K562 (cell line): Measurements from ENCODE around the gene TMEM163. TPM values are rescaled to one million over a fixed set of nuclear protein-coding genes. Genes with fewer than 3 reads are reported as not detected.

Experiments
- ATAC-seq: fragments of 200-7000 bp; cut with Tn5 transposase; 3 replicates; pipeline ENCODE4 v1.9.1; 2020; ENCODE audit warnings: moderate library complexity
- BruUV-seq: library from RNA; stranded (reverse); fragments of 400-500 nt; replicated peaks from 2 replicates; lab custom pipeline; 2021; lab: Mats Ljungman, UMichigan
- CTCF ChIA-PET: fragments of 300-600 bp; formaldehyde crosslinking; extraction: SDS; loops from one replicate; lab custom pipeline; 2021; ENCODE audit warnings: low intra/inter-chr PET ratio; lab: Yijun Ruan, JAX
- POLR2A ChIA-PET: fragments of 300-600, 350-650 bp; sonication (Branson Sonifier 250); formaldehyde crosslinking; extraction: SDS; loops from one replicate; lab custom pipeline; 2021; ENCODE audit warnings: antibody characterized with exemption, inconsistent platforms; lab: Yijun Ruan, JAX
- DNase-seq, 4 experiments: peaks; one replicate each; pipeline versions ENCODE4 v3.0.0 to v3.0.0-alpha.2; 2011 to 2018; ENCODE audit warnings: low spot score in 3 of 4, mixed read lengths in 3 of 4; ENCODE audit errors: extremely low read depth in 1 of 4
- FAIRE-seq: peaks from 2 replicates; lab custom pipeline; 2011; peaks lifted over from hg19 to GRCh38; lab: Jason Lieb, UNC
- H2AFZ ChIP-seq: 2 replicates; pipeline ENCODE4 v1.6.0; 2011; ENCODE audit warnings: low read depth, low read length, control low read depth, inconsistent platforms
- H3K27ac ChIP-seq: fragments of 200-600 bp; 3 replicates; pipeline ENCODE4 v1.8.0; 2011; ENCODE audit warnings: low read depth, mild to moderate bottlenecking, control low read depth, inconsistent platforms, low read length, moderate library complexity, mixed read lengths; ENCODE audit errors: extremely low read depth
- H3K27me3 ChIP-seq, 2 experiments: fragments of 300-600 bp in 1 of 2; 2 replicates in 1 of 2; 3 replicates in 1 of 2; pipeline versions ENCODE4 v1.6.0 to v1.8.0; 2011; ENCODE audit warnings: inconsistent platforms in 2 of 2, low read length in 2 of 2, mild to moderate bottlenecking in 1 of 2, mixed read lengths in 1 of 2, moderate library complexity in 1 of 2; ENCODE audit not compliant: control insufficient read depth in 2 of 2, insufficient read depth in 2 of 2
- H3K36me3 ChIP-seq: fragments of 300-600 bp; 3 replicates; pipeline ENCODE4 v1.8.0; 2011; ENCODE audit warnings: mild to moderate bottlenecking, low read length, inconsistent platforms; ENCODE audit not compliant: control insufficient read depth, insufficient read depth
- H3K4me1 ChIP-seq, 2 experiments: fragments of 200-600 bp in 1 of 2; replicated peaks in 1 of 2; 2 replicates in 1 of 2; 3 replicates in 1 of 2; pipeline versions ENCODE4 v1.5.1 to v1.8.0; 2011; ENCODE audit warnings: inconsistent platforms in 2 of 2, low read length in 2 of 2, mild to moderate bottlenecking in 1 of 2, mixed read lengths in 1 of 2, moderate library complexity in 1 of 2; ENCODE audit not compliant: control insufficient read depth in 2 of 2, insufficient read depth in 2 of 2
- H3K4me2 ChIP-seq: 2 replicates; pipeline ENCODE4 v1.6.1; 2011; ENCODE audit warnings: low read length, control low read depth, inconsistent platforms, mixed read lengths; ENCODE audit not compliant: insufficient read depth
- H3K4me3 ChIP-seq: fragments of 200-600 bp; sonication (generic), shearing (Covaris generic); 2 replicates; pipeline ENCODE4 v1.5.1; 2016; ENCODE audit warnings: control low read depth, inconsistent platforms
- H3K79me2 ChIP-seq: fragments of 200-600 bp; 3 replicates; pipeline ENCODE4 v1.8.0; 2011; ENCODE audit warnings: low read length, inconsistent platforms; ENCODE audit not compliant: control insufficient read depth, insufficient read depth
- H3K9ac ChIP-seq, 2 experiments: 2 replicates each; pipeline versions ENCODE4 v1.6.0 to v1.6.1; 2011; ENCODE audit warnings: low read depth in 2 of 2, low read length in 2 of 2, control low read depth in 1 of 2, inconsistent platforms in 1 of 2, mild to moderate bottlenecking in 1 of 2, mixed read lengths in 1 of 2; ENCODE audit not compliant: insufficient read depth in 1 of 2
- H3K9me1 ChIP-seq: one replicate; pipeline ENCODE4 v1.6.0; 2011; ENCODE audit warnings: inconsistent platforms, mild to moderate bottlenecking, low read length, moderate library complexity; ENCODE audit not compliant: control insufficient read depth, insufficient read depth
- H3K9me3 ChIP-seq: replicated peaks from 2 replicates; pipeline ENCODE4 v1.5.1; 2011; ENCODE audit warnings: low read depth, low read length, inconsistent platforms; ENCODE audit not compliant: control insufficient read depth, insufficient read depth
- H4K20me1 ChIP-seq: replicated peaks from 2 replicates; pipeline ENCODE4 v1.6.1; 2011; ENCODE audit warnings: low read length, inconsistent platforms, mixed read lengths; ENCODE audit not compliant: control insufficient read depth, insufficient read depth
- CXXC5 ChIP-seq: fragments of 250-450 bp; sonication (Bioruptor Pico); IDR thresholded peaks from 2 replicates; pipeline ENCODE4 v1.8.0; 2022; ENCODE audit warnings: inconsistent platforms, mild to moderate bottlenecking, moderate library complexity
- EHMT2 ChIP-seq: fragments of 450-650 bp; IDR thresholded peaks from 2 replicates; pipeline ENCODE4 v1.6.1; 2018; ENCODE audit warnings: antibody characterized with exemption
- GATAD2A ChIP-seq: fragments of 450-650 bp; IDR thresholded peaks from 2 replicates; pipeline ENCODE4 v1.6.1; 2017
- JUNB ChIP-seq: fragments of 450-650 bp; formaldehyde crosslinking; conservative IDR thresholded peaks from 2 replicates; pipeline ENCODE4 v1.4.0; 2020; ENCODE audit warnings: mild to moderate bottlenecking
- NCOA1 ChIP-seq: fragments of 450-650 bp; IDR thresholded peaks from 2 replicates; pipeline ENCODE4 v1.6.1; 2016; ENCODE audit warnings: low read depth
- RFX1 ChIP-seq: fragments of 450-650 bp; IDR thresholded peaks from 2 replicates; pipeline ENCODE4 v1.6.1; 2016; ENCODE audit warnings: mild to moderate bottlenecking, moderate library complexity
- STAT5B ChIP-seq: fragments of 250-450 bp; sonication (Bioruptor Pico); IDR thresholded peaks from 2 replicates; pipeline ENCODE4 v1.8.0; 2021; ENCODE audit warnings: mild to moderate bottlenecking, inconsistent platforms
- TOE1 ChIP-seq, 2 experiments: fragments of 450-650 bp in 1 of 2; sonication (generic) in 1 of 2; formaldehyde crosslinking in 1 of 2; IDR thresholded peaks; 2 replicates each; pipeline versions ENCODE4 v1.7.1 to v1.8.0; 2016 to 2022; ENCODE audit warnings: borderline replicate concordance in 2 of 2, mild to moderate bottlenecking in 2 of 2, antibody characterized with exemption in 1 of 2, inconsistent platforms in 1 of 2, low read depth in 1 of 2, missing genetic modification reagents in 1 of 2, moderate library complexity in 1 of 2
- ZBTB17 ChIP-seq: fragments of 450-650 bp; formaldehyde crosslinking; IDR thresholded peaks from 2 replicates; pipeline ENCODE4 v1.4.0; 2020; ENCODE audit warnings: mild to moderate bottlenecking
- ZNF316 ChIP-seq: fragments of 450-650 bp; IDR thresholded peaks from 2 replicates; pipeline ENCODE4 v1.6.1; 2016
- ZNF507 ChIP-seq: conservative IDR thresholded peaks from 2 replicates; pipeline ENCODE4 v1.6.1; 2017; ENCODE audit warnings: missing genetic modification characterization, missing compliant biosample characterization
- ZNF589 ChIP-seq: fragments of 200-800 bp; sonication (Bioruptor generic); IDR thresholded peaks from 2 replicates; pipeline ENCODE4 v1.6.1; 2016; ENCODE audit warnings: low read depth, missing genetic modification characterization, missing compliant biosample characterization
- ZNF76 ChIP-seq: fragments of 250-450 bp; sonication (Bioruptor Pico); IDR thresholded peaks from 2 replicates; pipeline ENCODE4 v1.4.0; 2020; ENCODE audit warnings: mild to moderate bottlenecking, moderate library complexity, borderline replicate concordance
- ZNF77 ChIP-seq: fragments of 250-450 bp; sonication (Bioruptor Pico); IDR thresholded peaks from 2 replicates; pipeline ENCODE4 v1.5.0; 2020
- ZNF79 ChIP-seq: fragments of 250-450 bp; sonication (Bioruptor Pico); IDR thresholded peaks from 2 replicates; pipeline ENCODE4 v1.4.0; 2020; ENCODE audit warnings: low read depth, mild to moderate bottlenecking, moderate library complexity
- WGBS: fragments of 100-300 bp; shearing (Covaris generic); methylation state at CpG from one replicate; pipeline ENCODE4 v1.1.6; 2016; ENCODE audit warnings: low coverage, mixed read lengths; ENCODE audit not compliant: insufficient coverage; ENCODE audit errors: missing lambda C conversion rate; 5-methylcytosine and 5-hydroxymethylcytosine counted together
- in situ Hi-C: fragments of 300-500 bp; cut with MboI; formaldehyde crosslinking; loops from 4 replicates; pipeline ENCODE4 v1.15.0; 2018; ENCODE audit warnings: inconsistent platforms, mixed read lengths
- intact Hi-C: fragments of 100-400 bp; cut with micrococcal nuclease; formaldehyde crosslinking; loops from 2 replicates; pipeline ENCODE4 v1.14.2; 2022
- polyA plus RNA-seq, 8 experiments: library from polyadenylated mRNA; depleted of rRNA in 4 of 8; stranded (reverse) in 5 of 8; unstranded in 3 of 8; fragments of >200 nt; fragmentation: Nextera tagmentation in 2 of 8; fragmentation: Illumina TruSeq in 1 of 8; extraction: Ambion mirVana in 2 of 8; extraction: Trizol in 1 of 8; gene quantifications; 2 replicates each; pipeline versions ENCODE4 v1.2.1 to v1.2.3, GENCODE V29; 2011 to 2014; ENCODE audit warnings: inconsistent platforms in 1 of 8, missing spikeins in 1 of 8
- total RNA-seq, 7 experiments: library from RNA; depleted of rRNA in 6 of 7; stranded (reverse); fragments of >200 nt in 6 of 7; fragmentation: Illumina TruSeq in 2 of 7; extraction: Trizol in 2 of 7; gene quantifications; 2 replicates each; pipeline versions ENCODE4 v1.2.1 to v1.2.3, GENCODE V29; 2011 to 2021; ENCODE audit warnings: low replicate concordance in 1 of 7
- TF ChIP-seq, protein P1 (sequence below), 2 experiments: fragments of 250-450 bp in 1 of 2; fragments of 450-650 bp in 1 of 2; sonication (Bioruptor Pico) in 1 of 2; IDR thresholded peaks; 2 replicates each; pipeline versions ENCODE4 v1.6.1 to v1.8.0; 2016 to 2021; ENCODE audit warnings: mild to moderate bottlenecking in 2 of 2, moderate library complexity in 2 of 2, missing compliant biosample characterization in 1 of 2, missing genetic modification characterization in 1 of 2
- TF ChIP-seq, protein P2 (sequence below): sonication (generic); IDR thresholded peaks from 2 replicates; pipeline ENCODE4 v1.6.1; 2016
- TF ChIP-seq, protein P3 (sequence below): sonication (generic); formaldehyde crosslinking; IDR thresholded peaks from 2 replicates; pipeline ENCODE4 v1.8.0; 2022; ENCODE audit warnings: mild to moderate bottlenecking, missing genetic modification reagents

The TMEM163 gene
- total and polyA plus RNA-seq, 9 of the 15 experiments (the other 6 are each of a cell fraction or from before 2014, with no cell fraction given), result 0.04 to 0.68 (median 0.16) TPM; not detected in 3

DNA sequence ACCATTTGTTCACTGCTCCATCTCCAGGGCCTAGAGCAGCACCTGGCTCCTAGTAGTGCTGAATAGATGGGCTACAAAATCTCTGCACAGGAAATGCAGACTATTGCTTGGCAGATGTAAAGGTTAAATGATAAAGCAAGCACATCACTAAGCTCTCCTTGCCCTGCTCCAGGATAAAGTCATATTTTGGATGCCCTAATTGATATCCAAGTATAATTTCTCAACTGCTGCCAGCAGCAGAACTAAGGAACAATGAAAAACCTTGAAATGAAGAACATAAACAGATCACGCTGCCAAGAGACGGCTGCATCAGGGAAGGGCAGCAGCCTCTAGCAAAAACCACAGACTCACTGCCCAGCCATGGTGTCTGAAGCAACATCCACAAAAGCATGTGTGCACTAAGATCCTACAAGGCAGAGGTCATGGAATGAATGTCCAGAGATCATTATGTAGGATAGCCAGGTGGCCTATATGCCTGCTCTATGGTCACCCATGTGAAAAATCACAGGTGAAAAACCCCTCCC is 134.7 kb downstream of the TMEM163 start (continued):
- TF ChIP-seq ZNF79 (CRISPR knock-in tag) (no peak), JUNB (CRISPR knock-in tag) (no peak), CXXC5 (CRISPR knock-in tag) (no peak), RFX1 (no peak)
- TF ChIP-seq, protein P1, sequence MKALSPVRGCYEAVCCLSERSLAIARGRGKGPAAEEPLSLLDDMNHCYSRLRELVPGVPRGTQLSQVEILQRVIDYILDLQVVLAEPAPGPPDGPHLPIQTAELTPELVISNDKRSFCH (CRISPR knock-in tag; IDR thresholded peaks at IDR 0.05), result no peak
- TF ChIP-seq, protein P1 (tag; IDR thresholded peaks at IDR 0.05), result no peak

DNA sequence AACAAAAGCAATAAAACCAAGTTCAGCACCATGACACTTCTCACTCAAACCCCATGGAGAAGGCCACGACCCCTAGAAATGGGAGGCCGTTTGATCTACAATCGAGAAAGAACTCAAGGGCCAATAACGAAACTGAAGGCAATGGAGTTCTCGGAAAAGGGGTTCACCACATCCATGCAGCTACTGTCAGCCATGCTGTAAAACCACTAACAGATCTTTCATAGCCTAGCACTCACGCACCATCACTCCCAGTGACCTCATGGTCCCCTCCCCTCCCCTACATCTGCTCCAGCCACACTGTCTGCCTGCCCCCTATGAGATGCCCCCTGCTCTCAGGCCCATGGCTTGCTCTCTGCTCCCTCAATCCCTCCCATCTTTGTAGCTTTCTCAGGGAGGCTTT is 135.3 kb downstream of the TMEM163 start:
- Histone ChIP-seq H2AFZ (no peak overlapping the region), H3K4me2 (no peak overlapping the region), H3K9ac (no peak overlapping the region), H3K79me2 (no peaks in the 10 kb centered on the region), H3K27me3 (peaks cover 0 to 12% of the 10 kb centered on the region in 2 experiments; a peak in 2 of 5 replicates), H3K4me1 (no peaks in the 10 kb centered on the region), H3K9me3 (no peaks in the 10 kb centered on the region), H3K36me3 (no peaks in the 10 kb centered on the region), H3K4me3 (no peak overlapping the region), H3K9me1 (no peaks in the 10 kb centered on the region), H4K20me1 (no peaks in the 10 kb centered on the region), H3K27ac (no peak overlapping the region)
- intact Hi-C loops, result no loop called here
- no TSS peak for BruUV-seq
- POLR2A ChIA-PET, result interaction anchor here (1.1 kb wide), 1 partner anchor 10 kb away, joined by 3 read pairs; no protein-coding TSS in a partner anchor
- WGBS, result 3% methylated on average over 6 of the region's 6 CpGs
- ATAC-seq (no peak), DNase-seq (no peak), FAIRE-seq (no peak)
- CTCF ChIA-PET, result no interaction called here
- in situ Hi-C loops, result no loop called here
- TF ChIP-seq ZBTB17 (no peak), ZNF77 (CRISPR knock-in tag) (no peak), EHMT2 (no peak), ZNF507 (no peak), STAT5B (no peak), TOE1 (IDR thresholded peaks at IDR 0.05; ENCODE audit: borderline replicate concordance) (no peak), TOE1 (CRISPR knock-in tag; IDR thresholded peaks at IDR 0.05; ENCODE audit: borderline replicate concordance, low read depth) (no peak), ZNF76 (no peak), NCOA1 (no peak), ZNF589 (no peak), ZNF316 (no peak), GATAD2A (no peak)
- TF ChIP-seq, protein P2, sequence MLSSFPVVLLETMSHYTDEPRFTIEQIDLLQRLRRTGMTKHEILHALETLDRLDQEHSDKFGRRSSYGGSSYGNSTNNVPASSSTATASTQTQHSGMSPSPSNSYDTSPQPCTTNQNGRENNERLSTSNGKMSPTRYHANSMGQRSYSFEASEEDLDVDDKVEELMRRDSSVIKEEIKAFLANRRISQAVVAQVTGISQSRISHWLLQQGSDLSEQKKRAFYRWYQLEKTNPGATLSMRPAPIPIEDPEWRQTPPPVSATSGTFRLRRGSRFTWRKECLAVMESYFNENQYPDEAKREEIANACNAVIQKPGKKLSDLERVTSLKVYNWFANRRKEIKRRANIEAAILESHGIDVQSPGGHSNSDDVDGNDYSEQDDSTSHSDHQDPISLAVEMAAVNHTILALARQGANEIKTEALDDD, result no peak
- TF ChIP-seq, protein P3, sequence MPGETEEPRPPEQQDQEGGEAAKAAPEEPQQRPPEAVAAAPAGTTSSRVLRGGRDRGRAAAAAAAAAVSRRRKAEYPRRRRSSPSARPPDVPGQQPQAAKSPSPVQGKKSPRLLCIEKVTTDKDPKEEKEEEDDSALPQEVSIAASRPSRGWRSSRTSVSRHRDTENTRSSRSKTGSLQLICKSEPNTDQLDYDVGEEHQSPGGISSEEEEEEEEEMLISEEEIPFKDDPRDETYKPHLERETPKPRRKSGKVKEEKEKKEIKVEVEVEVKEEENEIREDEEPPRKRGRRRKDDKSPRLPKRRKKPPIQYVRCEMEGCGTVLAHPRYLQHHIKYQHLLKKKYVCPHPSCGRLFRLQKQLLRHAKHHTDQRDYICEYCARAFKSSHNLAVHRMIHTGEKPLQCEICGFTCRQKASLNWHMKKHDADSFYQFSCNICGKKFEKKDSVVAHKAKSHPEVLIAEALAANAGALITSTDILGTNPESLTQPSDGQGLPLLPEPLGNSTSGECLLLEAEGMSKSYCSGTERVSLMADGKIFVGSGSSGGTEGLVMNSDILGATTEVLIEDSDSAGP, result no peak
